GM12865 (cell line): ENCODE data around the gene PKM.
"Not testable (repeated sequence)": the region's sequence is repeated elsewhere in the genome, so short reads cannot be mapped to it uniquely, and the experiment has no call there.

Source experiments
- DNase-seq: peaks from one replicate; pipeline ENCODE4 v3.0.0; 2010; ENCODE audit warnings: low read depth
- H3K4me3 ChIP-seq: 2 replicates; pipeline ENCODE4 v1.5.1; 2011; ENCODE audit warnings: mild to moderate bottlenecking, low read depth, low read length, control low read depth
- TF ChIP-seq, protein P1 (sequence below): IDR thresholded peaks from 2 replicates; pipeline ENCODE4 v1.5.1; 2011; ENCODE audit warnings: low read length, control low read depth, low read depth, inconsistent platforms; ENCODE audit not compliant: insufficient read depth; ENCODE audit errors: missing control alignments

PKM gene

GRCh38 chr15:72173864-72174550, 57.0 kb downstream of the PKM start:
- DNase-seq, result no peak
- TF ChIP-seq, protein P1, sequence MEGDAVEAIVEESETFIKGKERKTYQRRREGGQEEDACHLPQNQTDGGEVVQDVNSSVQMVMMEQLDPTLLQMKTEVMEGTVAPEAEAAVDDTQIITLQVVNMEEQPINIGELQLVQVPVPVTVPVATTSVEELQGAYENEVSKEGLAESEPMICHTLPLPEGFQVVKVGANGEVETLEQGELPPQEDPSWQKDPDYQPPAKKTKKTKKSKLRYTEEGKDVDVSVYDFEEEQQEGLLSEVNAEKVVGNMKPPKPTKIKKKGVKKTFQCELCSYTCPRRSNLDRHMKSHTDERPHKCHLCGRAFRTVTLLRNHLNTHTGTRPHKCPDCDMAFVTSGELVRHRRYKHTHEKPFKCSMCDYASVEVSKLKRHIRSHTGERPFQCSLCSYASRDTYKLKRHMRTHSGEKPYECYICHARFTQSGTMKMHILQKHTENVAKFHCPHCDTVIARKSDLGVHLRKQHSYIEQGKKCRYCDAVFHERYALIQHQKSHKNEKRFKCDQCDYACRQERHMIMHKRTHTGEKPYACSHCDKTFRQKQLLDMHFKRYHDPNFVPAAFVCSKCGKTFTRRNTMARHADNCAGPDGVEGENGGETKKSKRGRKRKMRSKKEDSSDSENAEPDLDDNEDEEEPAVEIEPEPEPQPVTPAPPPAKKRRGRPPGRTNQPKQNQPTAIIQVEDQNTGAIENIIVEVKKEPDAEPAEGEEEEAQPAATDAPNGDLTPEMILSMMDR, result no peak
- no peak overlapping the region for H3K4me3 ChIP-seq

DNA sequence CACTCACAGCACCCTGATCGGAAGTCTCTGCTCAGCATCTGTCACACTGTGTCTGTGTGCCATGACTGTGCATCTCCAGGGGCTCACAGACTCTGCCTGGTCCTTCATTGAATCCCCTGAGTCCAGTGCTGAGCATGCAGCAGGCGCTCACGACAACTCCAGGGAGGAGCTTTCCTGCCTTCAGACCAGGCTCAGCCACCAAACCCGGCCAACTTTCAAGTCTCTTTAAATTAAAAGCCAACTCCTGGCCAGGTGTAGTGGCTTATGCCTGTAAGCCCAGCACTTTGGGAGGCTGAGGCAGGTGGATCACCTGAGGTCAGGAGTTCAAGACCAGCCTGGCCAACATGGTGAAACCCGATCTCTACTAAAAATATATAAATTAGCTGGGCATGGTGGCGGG, 57.6 kb downstream of the PKM start:
- DNase-seq, result no peak
- TF ChIP-seq, protein P1, result no peak
- no peak overlapping the region for H3K4me3 ChIP-seq

GRCh38 chr15:72172796-72173195, 58.2 kb downstream of the PKM start:
- TF ChIP-seq, protein P1, result no peak
- no peak for DNase-seq
- no peak overlapping the region for H3K4me3 ChIP-seq

DNA sequence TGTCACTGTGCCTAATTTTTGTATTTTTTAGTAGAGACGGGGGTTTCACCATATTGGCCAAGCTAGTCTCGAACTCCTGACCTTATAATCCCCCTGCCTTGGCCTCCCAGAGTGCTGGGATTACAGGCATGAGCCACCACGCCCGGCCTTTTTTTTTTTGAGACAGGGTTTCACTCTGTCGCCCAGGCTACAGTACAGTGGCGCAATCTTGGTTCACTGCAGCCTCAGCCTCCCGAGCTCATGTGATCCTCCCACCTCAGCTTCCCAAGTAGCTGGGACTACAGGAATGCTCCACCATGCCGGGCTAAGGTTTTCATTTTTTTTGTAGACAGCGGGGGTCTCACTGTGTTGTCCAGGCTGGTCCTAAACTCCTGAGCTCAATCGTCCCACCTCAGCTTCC, 59.0 kb downstream of the PKM start:
- not testable (repeated sequence) for H3K4me3 ChIP-seq, DNase-seq

GRCh38 chr15:72170691-72171090, 60.3 kb downstream of the PKM start:
- TF ChIP-seq, protein P1, result no peak
- no peak for DNase-seq

DNA sequence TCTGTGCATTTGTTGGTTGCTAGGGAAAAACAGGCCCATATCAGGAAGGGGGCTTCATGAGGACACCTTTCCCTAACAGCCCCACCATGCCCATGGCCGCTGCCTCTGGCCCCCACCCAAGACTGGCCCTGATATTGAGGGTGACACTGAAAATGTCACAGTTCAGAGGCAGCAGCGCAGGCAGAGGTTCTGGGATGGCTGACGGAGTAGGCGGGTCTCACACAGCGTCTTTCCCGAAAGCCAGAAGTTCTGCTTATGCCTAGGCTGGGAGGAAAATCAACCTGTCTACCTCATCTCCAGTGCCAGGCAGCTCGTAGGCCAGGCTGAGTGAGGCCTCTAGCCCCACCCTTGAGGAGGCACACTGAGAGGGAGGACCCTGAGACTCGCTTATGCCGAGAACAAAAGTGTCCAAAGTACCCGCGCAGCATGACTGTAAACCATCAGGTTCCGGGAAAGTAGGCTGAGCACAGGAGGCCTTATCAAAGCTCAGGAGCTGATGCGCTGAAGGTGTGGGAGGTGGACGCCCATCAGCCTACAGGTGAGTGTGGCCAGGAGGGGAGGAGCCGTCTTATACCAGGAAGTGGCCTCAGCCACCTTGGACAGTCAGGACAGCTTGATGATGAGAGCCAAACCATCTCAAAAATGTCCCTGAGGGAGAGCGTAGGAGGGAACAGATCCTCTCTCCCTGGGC, 60.9 kb downstream of the PKM start:
- H3K4me3 ChIP-seq, result no peak overlapping the region
- no peak for DNase-seq
- TF ChIP-seq, protein P1, result no peak

More at GRCh38 chr15:72170691-72171090, 60.3 kb downstream of the PKM start:
- no peak overlapping the region for H3K4me3 ChIP-seq

- TF ChIP-seq, protein P1, result no peak
- H3K4me3 ChIP-seq, result no peak overlapping the region
- no peak for DNase-seq
Measured at GRCh38 chr15:72169236-72169920, 61.6 kb downstream of the PKM start.
